GM19238 (cell line): Measurements from ENCODE around the gene NOL11.
"Not testable (repeated sequence)": the region's sequence is repeated elsewhere in the genome, so short reads cannot be mapped to it uniquely, and the experiment has no call there.

Source experiments
- DNase-seq: peaks from one replicate; pipeline ENCODE4 v3.0.0; 2011; ENCODE audit warnings: low spot score; ENCODE audit not compliant: insufficient read length

NOL11 gene

GRCh38 chr17:67708378-67708777 is 9.4 kb upstream of the NOL11 start:
- DNase-seq = no peak

- DNase-seq = no peak
These were observed 5.8 kb upstream of the NOL11 start for GRCh38 chr17:67711916-67712315.

- DNase-seq = no peak
These were observed 5.4 kb upstream of the NOL11 start for GRCh38 chr17:67712375-67712774.

GRCh38 chr17:67713169-67713568 is 4.6 kb upstream of the NOL11 start:
- DNase-seq = no peak

GRCh38 chr17:67716405-67716798 is 1.3 kb upstream of the NOL11 start:
- DNase-seq = no peak

- DNase-seq = no peak
These were observed 528 bp upstream of the NOL11 start for GRCh38 chr17:67717192-67717623.

GRCh38 chr17:67718325-67718941 is 697 bp downstream of the NOL11 start:
- DNase-seq = no peak

GRCh38 chr17:67725373-67725791 is 7.6 kb downstream of the NOL11 start:
- no peak for DNase-seq

GRCh38 chr17:67725807-67726206 is 8.1 kb downstream of the NOL11 start:
- no peak for DNase-seq

GRCh38 chr17:67727152-67728039 is 9.7 kb downstream of the NOL11 start:
- DNase-seq = not testable (repeated sequence)

GRCh38 chr17:67729903-67730302 is 12.2 kb downstream of the NOL11 start:
- DNase-seq = no peak

GRCh38 chr17:67730731-67731130 is 13.0 kb downstream of the NOL11 start:
- no peak for DNase-seq

- DNase-seq = no peak
These were observed 15.7 kb downstream of the NOL11 start for GRCh38 chr17:67733449-67733848.

GRCh38 chr17:67737145-67737544 is 19.4 kb downstream of the NOL11 start:
- DNase-seq = no peak

- DNase-seq = no peak
These were observed 24.3 kb downstream of the NOL11 start for GRCh38 chr17:67742025-67742424.

GRCh38 chr17:67746704-67747571 is 29.2 kb downstream of the NOL11 start:
- DNase-seq = no peak

- no peak for DNase-seq
These were observed 30.0 kb downstream of the NOL11 start for GRCh38 chr17:67747681-67748235.

- DNase-seq = no peak
These were observed 32.3 kb downstream of the NOL11 start for GRCh38 chr17:67750067-67750466.

GRCh38 chr17:67751101-67752074 is 33.7 kb downstream of the NOL11 start:
- DNase-seq = no peak

GRCh38 chr17:67752160-67752559 is 34.4 kb downstream of the NOL11 start:
- not testable (repeated sequence) for DNase-seq
